ENCODE data around the gene FBN3.

DNA sequence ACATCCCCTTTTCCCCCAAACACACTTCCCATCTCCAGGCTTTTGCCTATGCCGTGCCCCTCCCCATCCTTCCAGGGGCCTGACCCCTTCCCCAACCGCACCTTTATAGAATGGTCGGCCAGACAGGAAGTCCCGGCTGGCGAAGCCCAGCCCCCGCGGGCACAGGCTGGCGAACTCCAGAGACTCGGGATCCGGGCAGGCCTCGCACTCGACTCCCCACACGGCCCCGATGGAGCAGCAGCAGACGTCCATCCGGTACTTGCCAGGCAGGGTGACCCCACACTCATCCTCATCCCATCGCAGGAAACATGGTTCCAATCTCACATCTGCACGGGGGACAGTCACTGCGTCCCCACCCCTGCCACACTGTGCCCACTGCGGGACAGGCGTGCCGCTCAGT, 25.7 kb downstream of the FBN3 start:
- TF ChIP-seq, protein P1, sequence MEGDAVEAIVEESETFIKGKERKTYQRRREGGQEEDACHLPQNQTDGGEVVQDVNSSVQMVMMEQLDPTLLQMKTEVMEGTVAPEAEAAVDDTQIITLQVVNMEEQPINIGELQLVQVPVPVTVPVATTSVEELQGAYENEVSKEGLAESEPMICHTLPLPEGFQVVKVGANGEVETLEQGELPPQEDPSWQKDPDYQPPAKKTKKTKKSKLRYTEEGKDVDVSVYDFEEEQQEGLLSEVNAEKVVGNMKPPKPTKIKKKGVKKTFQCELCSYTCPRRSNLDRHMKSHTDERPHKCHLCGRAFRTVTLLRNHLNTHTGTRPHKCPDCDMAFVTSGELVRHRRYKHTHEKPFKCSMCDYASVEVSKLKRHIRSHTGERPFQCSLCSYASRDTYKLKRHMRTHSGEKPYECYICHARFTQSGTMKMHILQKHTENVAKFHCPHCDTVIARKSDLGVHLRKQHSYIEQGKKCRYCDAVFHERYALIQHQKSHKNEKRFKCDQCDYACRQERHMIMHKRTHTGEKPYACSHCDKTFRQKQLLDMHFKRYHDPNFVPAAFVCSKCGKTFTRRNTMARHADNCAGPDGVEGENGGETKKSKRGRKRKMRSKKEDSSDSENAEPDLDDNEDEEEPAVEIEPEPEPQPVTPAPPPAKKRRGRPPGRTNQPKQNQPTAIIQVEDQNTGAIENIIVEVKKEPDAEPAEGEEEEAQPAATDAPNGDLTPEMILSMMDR (IDR thresholded peaks at IDR 0.05): no peak
- TF ChIP-seq EP300 (IDR thresholded peaks at IDR 0.05) (no peak), POLR2A (IDR thresholded peaks at IDR 0.05) (no peak)

Data from gastroesophageal sphincter (tissue), 3 donors.